Measurements from ENCODE around the gene PAPSS1. TPM values are rescaled to one million over a fixed set of nuclear protein-coding genes. Genes with fewer than 3 reads are reported as not detected.

PAPSS1 gene
- total and polyA plus RNA-seq, 9 of the 15 experiments (the other 6 are each of a cell fraction or from before 2014, with no cell fraction given) = 21.1 to 53.9 (median 41.9) TPM

DNA sequence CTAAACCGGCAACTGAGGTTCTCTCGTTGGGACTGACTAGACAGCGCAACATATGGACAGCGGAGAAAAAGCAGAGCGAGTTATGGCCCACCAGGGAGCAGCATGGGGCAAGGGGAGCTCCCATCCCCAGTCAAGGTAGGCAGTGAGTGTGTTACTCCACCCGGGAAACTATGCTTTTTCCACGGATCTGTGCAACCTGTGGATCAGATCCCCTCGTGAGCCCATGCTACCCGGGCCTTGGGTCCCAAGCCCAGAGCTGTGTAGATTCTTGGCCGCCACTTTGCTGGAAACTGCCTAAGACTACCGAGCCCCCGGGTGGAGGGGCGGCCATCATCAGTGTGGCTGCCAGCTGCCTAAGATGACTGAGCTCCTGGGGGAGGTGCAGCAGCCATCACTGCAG lies 140.9 kb downstream of the PAPSS1 start (continued):
- TF ChIP-seq, protein P1, sequence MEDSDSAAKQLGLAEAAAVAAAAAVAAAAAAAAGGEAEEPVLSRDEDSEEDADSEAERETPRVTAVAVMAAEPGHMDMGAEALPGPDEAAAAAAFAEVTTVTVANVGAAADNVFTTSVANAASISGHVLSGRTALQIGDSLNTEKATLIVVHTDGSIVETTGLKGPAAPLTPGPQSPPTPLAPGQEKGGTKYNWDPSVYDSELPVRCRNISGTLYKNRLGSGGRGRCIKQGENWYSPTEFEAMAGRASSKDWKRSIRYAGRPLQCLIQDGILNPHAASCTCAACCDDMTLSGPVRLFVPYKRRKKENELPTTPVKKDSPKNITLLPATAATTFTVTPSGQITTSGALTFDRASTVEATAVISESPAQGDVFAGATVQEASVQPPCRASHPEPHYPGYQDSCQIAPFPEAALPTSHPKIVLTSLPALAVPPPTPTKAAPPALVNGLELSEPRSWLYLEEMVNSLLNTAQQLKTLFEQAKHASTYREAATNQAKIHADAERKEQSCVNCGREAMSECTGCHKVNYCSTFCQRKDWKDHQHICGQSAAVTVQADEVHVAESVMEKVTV (CRISPR knock-in tag; IDR thresholded peaks at IDR 0.05) = 0 out of 2 replicates have a peak, but pooled peaks have one; percentile 45
- TF ChIP-seq YBX1 (IDR thresholded peaks at IDR 0.05) = no peak
- TF ChIP-seq FUS (optimal IDR thresholded peaks at IDR 0.05; ENCODE audit: low read depth, low read length) = no peak
- TF ChIP-seq JUNB (CRISPR knock-in tag; conservative IDR thresholded peaks at IDR 0.05) = no peak
- TF ChIP-seq RAD21 (CRISPR knock-in tag; conservative IDR thresholded peaks at IDR 0.05 in 1 of 2, IDR thresholded peaks at IDR 0.05 in 1 of 2) = peak; percentile 67 to 84
- TF ChIP-seq, protein P2, sequence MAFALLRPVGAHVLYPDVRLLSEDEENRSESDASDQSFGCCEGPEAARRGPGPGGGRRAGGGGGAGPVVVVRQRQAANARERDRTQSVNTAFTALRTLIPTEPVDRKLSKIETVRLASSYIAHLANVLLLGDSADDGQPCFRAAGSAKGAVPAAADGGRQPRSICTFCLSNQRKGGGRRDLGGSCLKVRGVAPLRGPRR (CRISPR knock-in tag; IDR thresholded peaks at IDR 0.05) = no peak
- no peak for TF ChIP-seq NFE2 (IDR thresholded peaks at IDR 0.05; ENCODE audit: low read depth)
- no peak for TF ChIP-seq TBP (optimal IDR thresholded peaks at IDR 0.05; ENCODE audit: low read depth, low read length)
- TF ChIP-seq, protein P3, sequence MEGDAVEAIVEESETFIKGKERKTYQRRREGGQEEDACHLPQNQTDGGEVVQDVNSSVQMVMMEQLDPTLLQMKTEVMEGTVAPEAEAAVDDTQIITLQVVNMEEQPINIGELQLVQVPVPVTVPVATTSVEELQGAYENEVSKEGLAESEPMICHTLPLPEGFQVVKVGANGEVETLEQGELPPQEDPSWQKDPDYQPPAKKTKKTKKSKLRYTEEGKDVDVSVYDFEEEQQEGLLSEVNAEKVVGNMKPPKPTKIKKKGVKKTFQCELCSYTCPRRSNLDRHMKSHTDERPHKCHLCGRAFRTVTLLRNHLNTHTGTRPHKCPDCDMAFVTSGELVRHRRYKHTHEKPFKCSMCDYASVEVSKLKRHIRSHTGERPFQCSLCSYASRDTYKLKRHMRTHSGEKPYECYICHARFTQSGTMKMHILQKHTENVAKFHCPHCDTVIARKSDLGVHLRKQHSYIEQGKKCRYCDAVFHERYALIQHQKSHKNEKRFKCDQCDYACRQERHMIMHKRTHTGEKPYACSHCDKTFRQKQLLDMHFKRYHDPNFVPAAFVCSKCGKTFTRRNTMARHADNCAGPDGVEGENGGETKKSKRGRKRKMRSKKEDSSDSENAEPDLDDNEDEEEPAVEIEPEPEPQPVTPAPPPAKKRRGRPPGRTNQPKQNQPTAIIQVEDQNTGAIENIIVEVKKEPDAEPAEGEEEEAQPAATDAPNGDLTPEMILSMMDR (IDR thresholded peaks at IDR 0.05 in 2 of 3, conservative IDR thresholded peaks at IDR 0.05 in 1 of 3; ENCODE audit: insufficient read depth in 2 of 3, low read depth in 1 of 3, low read length in 3 of 3) = peak; percentile 51 to 79 (median 59)
- no peak for TF ChIP-seq KAT2B (IDR thresholded peaks at IDR 0.05; ENCODE audit: low read depth, low read length)
- TF ChIP-seq, protein P4, sequence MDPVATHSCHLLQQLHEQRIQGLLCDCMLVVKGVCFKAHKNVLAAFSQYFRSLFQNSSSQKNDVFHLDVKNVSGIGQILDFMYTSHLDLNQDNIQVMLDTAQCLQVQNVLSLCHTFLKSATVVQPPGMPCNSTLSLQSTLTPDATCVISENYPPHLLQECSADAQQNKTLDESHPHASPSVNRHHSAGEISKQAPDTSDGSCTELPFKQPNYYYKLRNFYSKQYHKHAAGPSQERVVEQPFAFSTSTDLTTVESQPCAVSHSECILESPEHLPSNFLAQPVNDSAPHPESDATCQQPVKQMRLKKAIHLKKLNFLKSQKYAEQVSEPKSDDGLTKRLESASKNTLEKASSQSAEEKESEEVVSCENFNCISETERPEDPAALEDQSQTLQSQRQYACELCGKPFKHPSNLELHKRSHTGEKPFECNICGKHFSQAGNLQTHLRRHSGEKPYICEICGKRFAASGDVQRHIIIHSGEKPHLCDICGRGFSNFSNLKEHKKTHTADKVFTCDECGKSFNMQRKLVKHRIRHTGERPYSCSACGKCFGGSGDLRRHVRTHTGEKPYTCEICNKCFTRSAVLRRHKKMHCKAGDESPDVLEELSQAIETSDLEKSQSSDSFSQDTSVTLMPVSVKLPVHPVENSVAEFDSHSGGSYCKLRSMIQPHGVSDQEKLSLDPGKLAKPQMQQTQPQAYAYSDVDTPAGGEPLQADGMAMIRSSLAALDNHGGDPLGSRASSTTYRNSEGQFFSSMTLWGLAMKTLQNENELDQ (CRISPR knock-in tag; IDR thresholded peaks at IDR 0.05; ENCODE audit: borderline replicate concordance) = no peak
- TF ChIP-seq ZBTB7A (IDR thresholded peaks at IDR 0.05; ENCODE audit: borderline replicate concordance, control insufficient read depth, low read depth, low read length) = no peak
- no peak for TF ChIP-seq ZBTB8A (IDR thresholded peaks at IDR 0.05; ENCODE audit: partially characterized antibody)
- no peak for TF ChIP-seq SOX6 (IDR thresholded peaks at IDR 0.05)
- no peak for TF ChIP-seq CBFB (CRISPR knock-in tag; IDR thresholded peaks at IDR 0.05)

Measured in K562 (cell line).